SK-N-SH (cell line): ENCODE measurements around the gene GSE1. TPM values are rescaled to one million over a fixed set of nuclear protein-coding genes. Genes with fewer than 3 reads are reported as not detected.

Experiments
- CTCF ChIA-PET: fragments of 300-600, 350-600 bp; formaldehyde crosslinking; extraction: SDS; loops from one replicate; lab custom pipeline; 2021; lab: Yijun Ruan, JAX
- POLR2A ChIA-PET: fragments of 350-600 bp; sonication (Branson Sonifier 250); formaldehyde crosslinking; extraction: SDS; loops from one replicate; lab custom pipeline; 2020; ENCODE audit warnings: antibody characterized with exemption, inconsistent platforms; lab: Yijun Ruan, JAX
- DNase-seq: peaks from one replicate; pipeline ENCODE4 v3.0.0; 2012
- H2AFZ ChIP-seq: fragments of 200-600 bp; sonication (generic); 2 replicates; pipeline ENCODE4 v1.8.1; 2016; ENCODE audit warnings: antibody characterized with exemption, mild to moderate bottlenecking, low read depth
- H3F3A ChIP-seq: fragments of 200-600 bp; sonication (generic); replicated peaks from 2 replicates; pipeline ENCODE3; 2016; ENCODE audit warnings: antibody characterized with exemption, mild to moderate bottlenecking; ENCODE audit not compliant: insufficient read depth
- H3K27ac ChIP-seq, 2 experiments: fragments of 200-500 bp in 1 of 2; fragments of 200-600 bp in 1 of 2; sonication (Bioruptor generic) in 1 of 2; sonication (generic), shearing (Covaris generic) in 1 of 2; 2 replicates each; pipeline versions ENCODE4 v1.5.1 to v1.6.1; 2014 to 2016; ENCODE audit warnings: low read depth in 2 of 2, inconsistent platforms in 1 of 2, low read length in 1 of 2, mild to moderate bottlenecking in 1 of 2, mixed read lengths in 1 of 2
- H3K27me3 ChIP-seq: fragments of 200-600 bp; sonication (generic), shearing (Covaris generic); 2 replicates; pipeline ENCODE4 v1.6.1; 2016; ENCODE audit warnings: mixed run types; ENCODE audit not compliant: insufficient read depth
- H3K36me3 ChIP-seq, 2 experiments: fragments of 200-500 bp in 1 of 2; fragments of 200-600 bp in 1 of 2; sonication (Bioruptor generic) in 1 of 2; sonication (generic) in 1 of 2; replicated peaks in 1 of 2; 2 replicates each; pipeline versions ENCODE3 to v1.5.1; 2014 to 2016; ENCODE audit warnings: low read length in 1 of 2, mild to moderate bottlenecking in 1 of 2; ENCODE audit not compliant: insufficient read depth in 2 of 2, control insufficient read depth in 1 of 2
- H3K4me1 ChIP-seq, 2 experiments: fragments of 200-500 bp in 1 of 2; fragments of 200-600 bp in 1 of 2; sonication (Bioruptor generic) in 1 of 2; sonication (generic), shearing (Covaris generic) in 1 of 2; 2 replicates each; pipeline versions ENCODE4 v1.5.1 to v1.6.1; 2014 to 2016; ENCODE audit warnings: low read depth in 1 of 2, low read length in 1 of 2, mixed run types in 1 of 2; ENCODE audit not compliant: insufficient read depth in 2 of 2, control insufficient read depth in 1 of 2
- H3K4me2 ChIP-seq: fragments of 200-600 bp; sonication (generic), shearing (Covaris generic); 2 replicates; pipeline ENCODE4 v1.6.1; 2017; ENCODE audit warnings: mixed run types
- H3K4me3 ChIP-seq, 2 experiments: fragments of 200-500 bp in 1 of 2; fragments of 200-600 bp in 1 of 2; sonication (Bioruptor generic) in 1 of 2; sonication (generic), shearing (Covaris generic) in 1 of 2; 2 replicates each; pipeline versions ENCODE4 v1.5.1 to v1.8.1; 2014 to 2016; ENCODE audit warnings: low read depth in 2 of 2, inconsistent platforms in 1 of 2, low read length in 1 of 2, mild to moderate bottlenecking in 1 of 2, mixed read lengths in 1 of 2, moderate library complexity in 1 of 2
- H3K79me2 ChIP-seq: fragments of 200-600 bp; sonication (generic); 2 replicates; pipeline ENCODE4 v1.8.1; 2017; ENCODE audit warnings: mild to moderate bottlenecking; ENCODE audit not compliant: insufficient read depth
- H3K9ac ChIP-seq: fragments of 200-600 bp; sonication (generic); 2 replicates; pipeline ENCODE4 v1.6.1; 2017; ENCODE audit warnings: mixed run types
- H3K9me2 ChIP-seq: fragments of 200-600 bp; sonication (generic); 2 replicates; pipeline ENCODE4 v1.6.1; 2017; ENCODE audit warnings: mixed run types
- H3K9me3 ChIP-seq: fragments of 200-600 bp; sonication (generic); 2 replicates; pipeline ENCODE4 v1.6.1; 2017; ENCODE audit warnings: mixed run types, mild to moderate bottlenecking, moderate library complexity
- H4K20me1 ChIP-seq: fragments of 200-600 bp; sonication (generic); 2 replicates; pipeline ENCODE4 v1.6.1; 2017; ENCODE audit warnings: mild to moderate bottlenecking, mixed run types; ENCODE audit not compliant: insufficient read depth
- CHD2 ChIP-seq: fragments of 150-350 bp; IDR thresholded peaks from 2 replicates; pipeline ENCODE4 v1.6.1; 2018; ENCODE audit warnings: low read length; ENCODE audit not compliant: partially characterized antibody
- CTCF ChIP-seq: fragments of 200-600 bp; sonication (generic); IDR thresholded peaks from 2 replicates; pipeline ENCODE4 v1.6.1; 2017; ENCODE audit warnings: antibody characterized with exemption, mild to moderate bottlenecking, moderate library complexity
- EZH2phosphoT487 ChIP-seq: fragments of 200-600 bp; sonication (generic); IDR thresholded peaks from 2 replicates; pipeline ENCODE4 v1.6.1; 2017; ENCODE audit warnings: low read depth, mixed run types, mild to moderate bottlenecking, antibody characterized with exemption, moderate library complexity, borderline replicate concordance
- FOSL2 ChIP-seq: IDR thresholded peaks from 2 replicates; pipeline ENCODE4 v1.4.0; 2012; ENCODE audit warnings: low read depth, mild to moderate bottlenecking, moderate library complexity, borderline replicate concordance
- FOXJ3 ChIP-seq: sonication (generic); formaldehyde crosslinking; IDR thresholded peaks from 2 replicates; pipeline ENCODE4 v1.5.1; 2020; ENCODE audit warnings: mild to moderate bottlenecking, missing genetic modification reagents
- GATA2 ChIP-seq: sonication (generic); formaldehyde crosslinking; IDR thresholded peaks from 2 replicates; pipeline ENCODE4 v1.5.0; 2020; ENCODE audit warnings: mild to moderate bottlenecking, missing genetic modification reagents
- IRF3 ChIP-seq: fragments of 150-350 bp; IDR thresholded peaks from 2 replicates; pipeline ENCODE4 v1.6.1; 2016; ENCODE audit warnings: mild to moderate bottlenecking, low read depth, low read length
- MAX ChIP-seq: IDR thresholded peaks from 2 replicates; pipeline ENCODE4 v1.4.0; 2012; ENCODE audit warnings: low read depth
- MEF2A ChIP-seq: IDR thresholded peaks from 2 replicates; pipeline ENCODE4 v1.4.0; 2012; ENCODE audit warnings: low read depth, borderline replicate concordance
- MXI1 ChIP-seq: IDR thresholded peaks from 2 replicates; pipeline ENCODE4 v1.6.1; 2012; ENCODE audit warnings: mild to moderate bottlenecking, low read depth, low read length, improper control_type of control experiment
- PBX3 ChIP-seq: IDR thresholded peaks from 2 replicates; pipeline ENCODE4; 2012
- SIN3A ChIP-seq: IDR thresholded peaks from 2 replicates; pipeline ENCODE4 v1.6.1; 2012; ENCODE audit warnings: low read depth, mild to moderate bottlenecking, low read length, moderate library complexity, borderline replicate concordance
- SMC3 ChIP-seq: IDR thresholded peaks from 2 replicates; pipeline ENCODE4 v1.6.1; 2012; ENCODE audit warnings: low read depth, low read length, improper control_type of control experiment
- TCF12 ChIP-seq: IDR thresholded peaks from 2 replicates; pipeline ENCODE4 v1.4.0; 2012
- TEAD4 ChIP-seq: IDR thresholded peaks from 2 replicates; pipeline ENCODE4 v1.4.0; 2012; ENCODE audit warnings: mild to moderate bottlenecking, borderline replicate concordance; ENCODE audit not compliant: insufficient read depth
- YY1 ChIP-seq: IDR thresholded peaks from 2 replicates; pipeline ENCODE4 v1.4.0; 2012; ENCODE audit warnings: low read depth, mild to moderate bottlenecking
- WGBS: methylation state at CpG from one replicate; pipeline ENCODE4 v1.1.6; 2017; ENCODE audit warnings: low lambda C conversion rate; 5-methylcytosine and 5-hydroxymethylcytosine counted together
- polyA plus RNA-seq, 3 experiments: library from polyadenylated mRNA; depleted of rRNA; stranded (reverse); fragments of >200 nt; gene quantifications; 2 replicates each; pipeline ENCODE4 v1.2.3, GENCODE V29; 2012

GSE1 gene
- polyA plus RNA-seq, 1 of the 3 experiments (the other 2 are of a cell fraction) = 26.5 TPM

GRCh38 chr16:85640254-85640558 lies 27.1 kb downstream of the GSE1 start:
- peaks cover 0 to 74% of the 10 kb centered on the region in 2 experiments; a peak in 1 of 4 replicates for H3K4me1 ChIP-seq
- no peaks in the 10 kb centered on the region for H3F3A ChIP-seq
- peaks cover 18% of the 10 kb centered on the region; the same call in 1 of the 2 replicates for H3K79me2 ChIP-seq
- H3K4me3 ChIP-seq = no peak overlapping the region
- no peak overlapping the region for H3K9ac ChIP-seq
- CTCF ChIA-PET = interaction anchor here (1.1 to 3.2 kb wide), 4 partner anchors 24 to 319 kb away, joined by 3 to 21 read pairs (median 6); no protein-coding TSS in a partner anchor
- no peaks in the 10 kb centered on the region for H3K9me2 ChIP-seq
- no peaks in the 10 kb centered on the region for H3K9me3 ChIP-seq
- POLR2A ChIA-PET = interaction anchor here (1.6 kb wide), 1 partner anchor 10 kb away, joined by 5 read pairs; no protein-coding TSS in a partner anchor
- 91% methylated on average over 6 of the region's 13 CpGs for whole genome bisulfite sequencing
- H3K4me2 ChIP-seq = no peak overlapping the region
- TF ChIP-seq CTCF = no peak
- no peak for TF ChIP-seq YY1
- TF ChIP-seq EZH2phosphoT487 = no peak
- no peak for TF ChIP-seq CHD2
- TF ChIP-seq MAX = no peak
- no peak for TF ChIP-seq FOXJ3 (CRISPR knock-in tag)
- no peak for TF ChIP-seq PBX3
- no peak for TF ChIP-seq IRF3
- TF ChIP-seq SIN3A = no peak
- no peak for TF ChIP-seq GATA2
- no peak for TF ChIP-seq TEAD4
- TF ChIP-seq MXI1 = no peak
- TF ChIP-seq TCF12 = no peak
- TF ChIP-seq MEF2A = no peak
- no peak for TF ChIP-seq FOSL2
- TF ChIP-seq SMC3 = no peak
- no peak overlapping the region for H2AFZ ChIP-seq
- H3K27me3 ChIP-seq = no peaks in the 10 kb centered on the region
- peaks cover 0 to 37% of the 10 kb centered on the region in 2 experiments for H3K36me3 ChIP-seq
- DNase-seq = no peak
- peak overlapping the region in 1 of 2 experiments; percentile 54; a peak in 1 of 4 replicates for H3K27ac ChIP-seq
- peaks cover 98% of the 10 kb centered on the region for H4K20me1 ChIP-seq
